ENCODE results near the gene DUSP14.
"Not testable (repeated sequence)": the region's sequence is repeated elsewhere in the genome, so short reads cannot be mapped to it uniquely, and the experiment has no call there.

DUSP14 gene
- 4.9 to 36.1 (median 17.4) reads per million in 18 experiments for total RNA-seq

GRCh38 chr17:37489197-37490001 lies at the start of gene DUSP14:
Gene DUSP14 (plus strand): TSS chr17:37489891. CDS start chr17:37512273, 22,382 bp downstream.
- peak; percentile 63 to 87 for DNase-seq

GRCh38 chr17:37440424-37440823 lies 49.3 kb upstream of the DUSP14 start:
- DNase-seq, result no peak

GRCh38 chr17:37441369-37442014 lies 48.2 kb upstream of the DUSP14 start:
- peak in 1 of 2 donors; percentile 35 for DNase-seq

GRCh38 chr17:37446027-37446426 lies 43.7 kb upstream of the DUSP14 start:
- DNase-seq, result no peak

GRCh38 chr17:37447641-37448040 lies 42.0 kb upstream of the DUSP14 start:
- DNase-seq, result no peak

GRCh38 chr17:37450112-37450511 lies 39.6 kb upstream of the DUSP14 start:
- DNase-seq, result no peak

GRCh38 chr17:37457801-37458200 lies 31.9 kb upstream of the DUSP14 start:
- DNase-seq, result not testable (repeated sequence)

- no peak for DNase-seq
These were observed 30.9 kb upstream of the DUSP14 start for GRCh38 chr17:37458805-37459204.

- no peak for DNase-seq
These were observed 28.0 kb upstream of the DUSP14 start for GRCh38 chr17:37461668-37462067.

- DNase-seq, result no peak
These were observed 27.2 kb upstream of the DUSP14 start for GRCh38 chr17:37462492-37462891.

GRCh38 chr17:37463039-37463438 lies 26.7 kb upstream of the DUSP14 start:
- no peak for DNase-seq

- DNase-seq, result no peak
These were observed 24.5 kb upstream of the DUSP14 start for GRCh38 chr17:37465069-37465616.

GRCh38 chr17:37466471-37466870 lies 23.2 kb upstream of the DUSP14 start:
- DNase-seq, result no peak

- DNase-seq, result no peak
These were observed 19.5 kb upstream of the DUSP14 start for GRCh38 chr17:37470181-37470580.

GRCh38 chr17:37475731-37476420 lies 13.8 kb upstream of the DUSP14 start:
- peak; percentile 77 to 87 for DNase-seq

- no peak for DNase-seq
These were observed 13.1 kb upstream of the DUSP14 start for GRCh38 chr17:37476431-37477120.

- DNase-seq, result peak; percentile 38 to 60
These were observed 11.5 kb upstream of the DUSP14 start for GRCh38 chr17:37478187-37478586.

GRCh38 chr17:37479025-37479424 lies 10.7 kb upstream of the DUSP14 start:
- DNase-seq, result no peak

- no peak for DNase-seq
These were observed 9.3 kb upstream of the DUSP14 start for GRCh38 chr17:37480427-37480826.

GRCh38 chr17:37481001-37481665 lies 8.6 kb upstream of the DUSP14 start:
- no peak for DNase-seq

- DNase-seq, result peak in 1 of 2 donors; percentile 34
These were observed 6.2 kb upstream of the DUSP14 start for GRCh38 chr17:37483311-37484039.

Data from inflammatory macrophage (primary cell).